Stimulated activated naive CD8-positive, alpha-beta T cell treated with anti-CD3 and anti-CD28 coated beads, Interleukin-15, amount 100 ng/mL, for 72 hours (primary cell): ENCODE results near the gene SLC25A26.
A peak's percentile ranks its signal among the peaks of the same experiment; 100 is the strongest.
"Not testable (repeated sequence)": the region's sequence is repeated elsewhere in the genome, so short reads cannot be mapped to it uniquely, and the experiment has no call there.

ENCODE experiments used
- ATAC-seq: fragments of 150-1000 bp; cut with Tn5 transposase; 2 replicates; pipeline ENCODE4 v1.10.0; 2021; ENCODE audit warnings: mild to moderate bottlenecking, moderate library complexity
- DNase-seq, 2 donors: peaks; one replicate each; pipeline ENCODE4 v3.0.0; 2021 to 2022
- H3K27ac Mint-ChIP-seq, 2 donors: one replicate each; pipeline ENCODE4 v1.8.0; 2022; ENCODE audit warnings: mild to moderate bottlenecking in 2 of 2, mixed read lengths in 2 of 2, moderate library complexity in 2 of 2
- H3K27me3 Mint-ChIP-seq: one replicate; pipeline ENCODE4 v1.8.0; 2022; ENCODE audit warnings: mixed read lengths
- H3K4me1 Mint-ChIP-seq: one replicate; pipeline ENCODE4 v1.8.0; 2022; ENCODE audit warnings: mild to moderate bottlenecking, mixed read lengths
- H3K4me3 Mint-ChIP-seq, 2 donors: one replicate each; pipeline ENCODE4 v1.8.0; 2022; ENCODE audit warnings: mild to moderate bottlenecking in 2 of 2, mixed read lengths in 2 of 2, moderate library complexity in 1 of 2
- H3K9me3 Mint-ChIP-seq, 2 donors: one replicate each; pipeline ENCODE4 v1.8.0; 2022; ENCODE audit warnings: mixed read lengths in 2 of 2

SLC25A26 gene

DNA sequence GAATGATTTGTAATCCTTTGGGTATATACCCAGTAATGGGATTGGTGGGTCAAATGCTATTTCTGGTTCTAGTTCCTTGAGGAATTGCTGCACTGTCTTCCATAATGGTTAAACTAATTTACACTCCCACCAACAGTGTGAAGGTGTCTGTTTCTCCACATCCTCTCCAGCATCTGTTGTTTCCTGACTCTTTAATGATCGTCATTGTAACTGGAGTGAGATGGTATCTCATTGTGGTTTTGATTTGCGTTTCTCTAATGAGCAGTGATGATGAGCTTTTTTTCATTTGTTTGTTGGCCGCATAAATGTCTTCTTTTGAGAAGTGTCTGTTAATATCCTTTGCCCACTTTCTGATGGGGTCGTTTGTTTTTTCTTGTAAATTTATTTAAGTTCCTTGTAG is 86.2 kb downstream of the SLC25A26 start:
- H3K27me3 Mint-ChIP-seq, H3K27ac Mint-ChIP-seq, H3K9me3 Mint-ChIP-seq, H3K4me3 Mint-ChIP-seq, ATAC-seq, DNase-seq: not testable (repeated sequence)
- peaks cover 26% of the 10 kb centered on the region for H3K4me1 Mint-ChIP-seq

GRCh38 chr3:66312039-66312438 is 91.2 kb downstream of the SLC25A26 start:
- H3K27ac Mint-ChIP-seq: no peak overlapping the region
- no peak overlapping the region for H3K4me3 Mint-ChIP-seq
- no peak for DNase-seq
- peaks cover 4% of the 10 kb centered on the region for H3K4me1 Mint-ChIP-seq
- no peaks in the 10 kb centered on the region for H3K27me3 Mint-ChIP-seq
- ATAC-seq: no peak
- peaks cover 17 to 20% of the 10 kb centered on the region in 2 donors for H3K9me3 Mint-ChIP-seq

DNA sequence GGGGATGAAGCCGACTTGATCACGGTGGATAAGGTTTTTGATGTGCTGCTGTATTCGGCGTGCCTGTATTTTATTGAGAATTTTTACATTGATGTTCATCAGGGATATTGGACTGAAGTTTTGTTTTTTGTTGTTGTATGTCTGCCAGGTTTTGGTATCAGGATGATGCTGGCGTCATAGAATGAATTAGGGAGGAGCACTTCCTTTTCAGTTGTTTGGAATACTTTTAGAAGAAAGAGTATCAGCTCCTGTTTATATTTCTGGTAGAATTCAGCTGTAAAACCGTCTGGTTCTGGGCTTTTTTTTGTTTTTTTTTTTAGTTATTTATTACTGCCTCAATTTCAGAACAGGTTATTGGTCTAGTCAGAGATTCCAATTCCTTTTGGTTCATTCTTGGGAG is 93.7 kb downstream of the SLC25A26 start:
- Mint-ChIP-seq H3K4me3 (no peak overlapping the region), H3K4me1 (peaks cover 4% of the 10 kb centered on the region), H3K27me3 (no peaks in the 10 kb centered on the region), H3K9me3 (peaks cover 17 to 20% of the 10 kb centered on the region in 2 donors), H3K27ac (no peak overlapping the region)
- ATAC-seq (no peak), DNase-seq (no peak)

DNA sequence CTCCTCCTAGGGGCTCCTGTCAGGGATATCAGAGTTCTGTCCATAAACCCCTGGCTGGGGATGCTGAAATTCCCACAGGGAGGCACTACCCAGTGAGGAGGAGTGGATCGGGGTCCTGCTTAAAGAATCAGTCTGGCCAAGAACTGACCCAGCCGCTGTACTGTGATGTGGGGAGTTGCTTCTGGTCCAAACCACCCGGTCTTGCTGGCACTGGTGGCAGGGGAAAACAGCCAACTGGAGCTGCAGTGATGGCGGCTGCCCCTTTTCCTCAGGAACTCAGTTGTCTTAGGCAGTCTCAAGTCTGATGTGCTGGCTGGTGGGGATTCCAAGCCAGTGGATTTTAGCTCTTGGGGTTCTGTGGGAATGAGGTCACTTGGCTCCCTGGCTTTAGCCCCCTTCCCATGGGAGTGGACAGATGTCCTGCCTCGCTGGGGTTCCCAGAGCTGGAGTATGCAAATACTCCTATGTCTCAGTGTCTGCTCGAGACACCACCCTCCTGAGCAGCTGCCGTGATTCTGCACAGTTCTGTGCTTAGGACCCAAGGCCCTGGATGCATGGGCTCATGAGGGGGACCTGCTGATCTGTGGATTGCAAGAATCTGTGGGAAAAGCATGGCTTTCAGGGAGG is 97.1 kb downstream of the SLC25A26 start:
- H3K27me3 Mint-ChIP-seq: no peaks in the 10 kb centered on the region
- H3K4me3 Mint-ChIP-seq: no peak overlapping the region
- no peak for ATAC-seq
- no peak overlapping the region for H3K27ac Mint-ChIP-seq
- DNase-seq: no peak
- peaks cover 18 to 20% of the 10 kb centered on the region in 2 donors for H3K9me3 Mint-ChIP-seq
- peaks cover 4% of the 10 kb centered on the region for H3K4me1 Mint-ChIP-seq

DNA sequence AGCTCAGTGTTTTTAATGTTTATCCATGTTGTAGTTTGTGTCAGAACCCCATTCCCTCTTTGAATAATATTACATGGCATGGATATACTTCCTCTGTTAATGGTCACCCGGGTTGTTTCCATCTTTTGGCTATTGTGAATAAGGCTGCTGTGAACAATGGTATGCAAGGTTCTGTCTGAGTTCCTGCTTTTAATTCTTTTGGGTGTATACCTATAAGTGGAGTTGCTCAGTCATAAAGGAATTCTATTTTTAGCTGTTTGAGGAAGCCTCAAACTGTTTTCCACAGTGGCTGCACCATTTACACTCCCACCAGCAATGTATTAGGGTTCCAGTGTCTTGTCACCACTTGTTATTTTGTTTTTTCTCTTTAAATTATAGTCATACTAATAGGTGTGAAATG is 99.6 kb downstream of the SLC25A26 start:
- no peak overlapping the region for H3K27ac Mint-ChIP-seq
- no peaks in the 10 kb centered on the region for H3K27me3 Mint-ChIP-seq
- peaks cover 5% of the 10 kb centered on the region for H3K4me1 Mint-ChIP-seq
- no peak overlapping the region for H3K4me3 Mint-ChIP-seq
- peaks cover 0 to 12% of the 10 kb centered on the region in 2 donors for H3K9me3 Mint-ChIP-seq
- no peak for DNase-seq
- ATAC-seq: no peak

DNA sequence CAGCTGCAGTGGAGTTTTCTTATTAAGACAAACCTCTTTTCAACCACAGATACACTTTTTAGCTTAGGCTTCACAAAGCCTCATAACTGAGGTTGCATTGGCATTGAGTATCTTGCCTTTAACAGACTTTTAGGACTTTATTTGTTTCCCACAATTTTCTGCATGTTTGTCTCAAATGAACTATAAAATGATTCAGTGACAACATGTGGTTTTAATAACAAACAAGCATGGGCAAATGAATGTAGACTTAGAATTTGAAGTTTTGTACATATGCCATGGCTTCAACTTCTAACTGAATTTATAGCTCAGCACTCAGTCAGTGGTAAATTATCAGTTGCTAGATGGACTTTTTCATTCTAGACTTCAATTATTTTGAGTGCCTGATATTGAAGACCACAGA is 101.6 kb downstream of the SLC25A26 start:
- H3K4me1 Mint-ChIP-seq: peaks cover 17% of the 10 kb centered on the region
- no peak overlapping the region for H3K27ac Mint-ChIP-seq
- ATAC-seq (no peak), DNase-seq (no peak)
- H3K27me3 Mint-ChIP-seq: no peaks in the 10 kb centered on the region
- H3K4me3 Mint-ChIP-seq: no peak overlapping the region
- H3K9me3 Mint-ChIP-seq: peaks cover 0 to 5% of the 10 kb centered on the region in 2 donors

DNA sequence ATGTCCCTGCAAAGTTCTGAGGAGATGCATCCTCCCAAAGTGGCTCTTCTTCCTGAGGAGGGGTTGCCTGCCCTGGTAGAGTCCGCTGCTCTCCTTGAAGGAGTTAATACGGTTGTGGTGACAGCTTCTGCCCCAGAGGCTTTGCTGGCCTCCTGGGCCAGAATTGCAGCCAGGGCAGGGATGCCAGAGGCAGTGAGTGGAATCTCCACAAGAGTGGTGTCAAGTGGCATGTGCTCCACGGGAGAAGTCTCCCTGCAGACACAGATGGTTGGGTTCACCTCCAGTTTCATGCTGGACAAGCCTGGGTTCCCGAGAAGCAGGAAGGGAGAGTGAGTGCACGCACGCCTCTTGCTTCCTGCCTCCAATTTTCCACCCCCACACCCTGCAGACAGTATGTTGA is 105.5 kb downstream of the SLC25A26 start:
- Mint-ChIP-seq H3K27ac (no peak overlapping the region), H3K9me3 (peaks cover 0 to 5% of the 10 kb centered on the region in 2 donors)

GRCh38 chr3:66335671-66336070 is 114.9 kb downstream of the SLC25A26 start:
- DNase-seq (no peak), ATAC-seq (no peak)
- no peak overlapping the region for H3K4me3 Mint-ChIP-seq
- peaks cover 13% of the 10 kb centered on the region for H3K4me1 Mint-ChIP-seq
- no peaks in the 10 kb centered on the region for H3K9me3 Mint-ChIP-seq
- H3K27ac Mint-ChIP-seq: no peak overlapping the region
- H3K27me3 Mint-ChIP-seq: no peaks in the 10 kb centered on the region

More for the DNA sequence above, 105.5 kb downstream of the SLC25A26 start:
- H3K4me1 Mint-ChIP-seq: peaks cover 17% of the 10 kb centered on the region
- no peak for ATAC-seq
- H3K27me3 Mint-ChIP-seq: no peaks in the 10 kb centered on the region
- H3K4me3 Mint-ChIP-seq: no peak overlapping the region
- DNase-seq: no peak

DNA sequence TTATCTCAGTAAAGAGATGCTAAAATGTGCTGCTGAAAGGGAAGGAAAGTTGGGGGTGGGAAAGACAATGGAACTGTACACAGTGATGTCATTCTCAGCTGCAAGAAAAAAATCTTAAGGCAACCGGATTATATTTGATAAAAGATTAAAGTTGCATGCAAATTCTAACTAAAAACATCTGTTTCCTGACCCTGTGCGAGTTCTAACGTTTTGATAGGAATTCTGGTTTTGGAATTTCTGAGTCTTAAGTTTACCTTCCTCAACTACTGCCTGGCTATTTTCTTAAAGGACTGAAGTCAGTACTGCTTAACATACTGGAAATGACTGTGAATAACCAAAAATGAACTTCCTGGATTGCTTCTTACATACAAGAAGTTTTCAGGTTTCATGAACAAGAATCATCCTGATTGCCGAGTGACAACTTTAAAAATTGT is 115.5 kb downstream of the SLC25A26 start:
- no peak overlapping the region for H3K4me3 Mint-ChIP-seq
- ATAC-seq (no peak), DNase-seq (no peak)
- H3K27me3 Mint-ChIP-seq: no peaks in the 10 kb centered on the region
- peaks cover 13% of the 10 kb centered on the region for H3K4me1 Mint-ChIP-seq
- H3K9me3 Mint-ChIP-seq: no peaks in the 10 kb centered on the region
- no peak overlapping the region for H3K27ac Mint-ChIP-seq

- DNase-seq (no peak), ATAC-seq (no peak)
- Mint-ChIP-seq H3K4me3 (no peak overlapping the region), H3K4me1 (no peaks in the 10 kb centered on the region), H3K27me3 (no peaks in the 10 kb centered on the region), H3K9me3 (no peaks in the 10 kb centered on the region), H3K27ac (no peak overlapping the region)
Measured at GRCh38 chr3:66338927-66339326, 118.1 kb downstream of the SLC25A26 start.

GRCh38 chr3:66342717-66343356 is 122.0 kb downstream of the SLC25A26 start:
- Mint-ChIP-seq H3K4me3 (no peak overlapping the region), H3K27me3 (no peaks in the 10 kb centered on the region), H3K27ac (no peak overlapping the region), H3K4me1 (no peaks in the 10 kb centered on the region), H3K9me3 (peaks cover 0 to 7% of the 10 kb centered on the region in 2 donors)
- no peak for ATAC-seq
- DNase-seq: no peak

DNA sequence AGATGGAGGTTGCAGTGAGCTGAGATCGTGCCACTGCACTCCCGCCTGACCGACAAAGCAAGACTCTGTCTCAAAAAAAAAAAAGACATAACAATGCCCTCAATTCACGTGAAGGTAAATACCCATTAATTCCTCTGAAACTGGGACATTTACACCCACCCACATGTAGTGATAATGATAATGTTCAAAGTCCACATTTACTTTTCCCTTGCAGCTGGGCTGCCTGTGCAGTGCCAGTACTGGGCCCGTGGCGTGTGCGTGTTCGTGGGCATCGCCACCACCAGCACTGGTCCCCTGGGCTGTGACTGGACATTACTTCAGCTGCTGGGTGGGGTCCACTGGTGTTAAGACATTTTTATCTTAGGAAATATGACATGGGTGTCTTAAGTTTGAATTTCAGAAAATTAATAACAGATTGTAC is 123.6 kb downstream of the SLC25A26 start:
- Mint-ChIP-seq H3K27me3 (no peaks in the 10 kb centered on the region), H3K4me3 (no peak overlapping the region), H3K9me3 (peaks cover 0 to 7% of the 10 kb centered on the region in 2 donors), H3K4me1 (no peaks in the 10 kb centered on the region), H3K27ac (no peak overlapping the region)
- DNase-seq: no peak
- ATAC-seq: no peak

- Mint-ChIP-seq H3K27me3 (no peaks in the 10 kb centered on the region), H3K4me1 (no peaks in the 10 kb centered on the region), H3K4me3 (no peak overlapping the region), H3K27ac (peak overlapping the region; percentile 15 to 21), H3K9me3 (peaks cover 0 to 7% of the 10 kb centered on the region in 2 donors)
- DNase-seq (no peak), ATAC-seq (no peak)
Measured at GRCh38 chr3:66344848-66345578, 124.2 kb downstream of the SLC25A26 start.

GRCh38 chr3:66348704-66349103 is 127.9 kb downstream of the SLC25A26 start:
- peaks cover 0 to 7% of the 10 kb centered on the region in 2 donors for H3K9me3 Mint-ChIP-seq
- no peak for DNase-seq
- H3K27me3 Mint-ChIP-seq: no peaks in the 10 kb centered on the region
- H3K27ac Mint-ChIP-seq: no peak overlapping the region
- H3K4me3 Mint-ChIP-seq: no peak overlapping the region
- H3K4me1 Mint-ChIP-seq: no peaks in the 10 kb centered on the region
- ATAC-seq: no peak

DNA sequence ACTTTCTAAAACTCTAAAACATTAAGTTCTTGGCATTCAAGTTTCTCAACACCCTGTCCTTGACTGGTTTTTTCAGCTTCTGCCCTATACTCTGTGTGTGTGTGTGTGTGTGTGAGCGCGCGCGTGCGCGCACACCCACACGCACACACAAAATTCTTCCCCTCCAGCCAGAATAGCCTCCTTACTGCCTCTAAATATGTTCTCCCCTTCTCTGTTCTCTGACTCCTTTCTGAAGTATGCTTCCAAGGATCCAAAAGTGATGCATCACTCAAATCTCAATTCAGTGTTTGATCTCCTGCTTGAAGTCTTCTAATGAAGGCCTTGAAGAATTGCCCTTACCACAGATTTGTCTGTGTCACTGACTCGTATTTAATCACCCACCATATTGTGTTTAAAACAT is 129.8 kb downstream of the SLC25A26 start:
- Mint-ChIP-seq H3K4me1 (peaks cover 11% of the 10 kb centered on the region), H3K27ac (peak overlapping the region in 1 of 2 donors; percentile 1), H3K4me3 (no peak overlapping the region), H3K9me3 (peaks cover 0 to 7% of the 10 kb centered on the region in 2 donors), H3K27me3 (no peaks in the 10 kb centered on the region)
- DNase-seq: no peak
- ATAC-seq: no peak

GRCh38 chr3:66353039-66353438 is 132.2 kb downstream of the SLC25A26 start:
- DNase-seq (no peak), ATAC-seq (no peak)
- peaks cover 13% of the 10 kb centered on the region for H3K4me1 Mint-ChIP-seq
- no peak overlapping the region for H3K27ac Mint-ChIP-seq
- no peaks in the 10 kb centered on the region for H3K9me3 Mint-ChIP-seq
- H3K27me3 Mint-ChIP-seq: no peaks in the 10 kb centered on the region
- H3K4me3 Mint-ChIP-seq: no peak overlapping the region
